GM12878 (cell line): ENCODE results near the gene TRIP4. TPM values are rescaled to one million over a fixed set of nuclear protein-coding genes. Genes with fewer than 3 reads are reported as not detected.

ENCODE experiments used
- ATAC-seq: fragments of 200-7000 bp; cut with Tn5 transposase; 3 replicates; pipeline ENCODE4 v1.9.1; 2020; ENCODE audit warnings: mild to moderate bottlenecking, moderate library complexity
- BruUV-seq: library from RNA; stranded (reverse); fragments of 400-500 nt; replicated peaks from 2 replicates; lab custom pipeline; 2021; lab: Mats Ljungman, UMichigan
- CTCF ChIA-PET: fragments of 300-600 bp; sonication (Branson Sonifier 250); formaldehyde crosslinking; extraction: SDS; loops from one replicate; lab custom pipeline; 2021; ENCODE audit warnings: inconsistent platforms; lab: Yijun Ruan, JAX
- POLR2A ChIA-PET: fragments of 350-600 bp; formaldehyde crosslinking; extraction: SDS; loops from one replicate; lab custom pipeline; 2021; ENCODE audit warnings: inconsistent platforms; lab: Charles Lee
- RAD21 ChIA-PET: fragments of 300-600 bp; sonication (Branson Sonifier 250); formaldehyde crosslinking; loops from one replicate; lab custom pipeline; 2023; ENCODE audit warnings: antibody characterized with exemption; ENCODE audit not compliant: unreplicated experiment; lab: Charles Lee
- SMC1A ChIA-PET: fragments of 300-600 bp; sonication (Branson Sonifier 250); formaldehyde crosslinking; loops from one replicate; lab custom pipeline; 2023; ENCODE audit not compliant: unreplicated experiment, uncharacterized antibody; lab: Charles Lee
- DNase-seq: peaks from one replicate; pipeline ENCODE4 v3.0.0-alpha.2; 2011; ENCODE audit warnings: low read depth, low spot score
- FAIRE-seq: peaks from 3 replicates; lab custom pipeline; 2011; peaks lifted over from hg19 to GRCh38; lab: Jason Lieb, UNC
- H2AFZ ChIP-seq: 2 replicates; pipeline ENCODE4 v1.6.0; 2011; ENCODE audit warnings: low read depth, low read length, control low read depth; ENCODE audit not compliant: control insufficient read depth
- H3K27ac ChIP-seq: 2 replicates; pipeline ENCODE4 v1.5.1; 2011; ENCODE audit warnings: control low read depth; ENCODE audit not compliant: control insufficient read depth, insufficient read depth
- H3K27me3 ChIP-seq, 2 experiments: replicated peaks in 1 of 2; 2 replicates each; pipeline versions ENCODE4 v1.6.0 to v1.6.1; 2011; ENCODE audit warnings: low read length in 1 of 2; ENCODE audit not compliant: control insufficient read depth in 2 of 2, insufficient read depth in 2 of 2
- H3K36me3 ChIP-seq, 2 experiments: 2 replicates each; pipeline ENCODE4 v1.5.1; 2011; ENCODE audit warnings: low read length in 1 of 2; ENCODE audit not compliant: control insufficient read depth in 2 of 2, insufficient read depth in 2 of 2
- H3K4me1 ChIP-seq: 2 replicates; pipeline ENCODE4 v1.6.1; 2011; ENCODE audit warnings: mild to moderate bottlenecking, low read length, moderate library complexity, mixed read lengths; ENCODE audit not compliant: control insufficient read depth, insufficient read depth
- H3K4me2 ChIP-seq: 2 replicates; pipeline ENCODE4 v1.6.0; 2011; ENCODE audit warnings: control low read depth; ENCODE audit not compliant: control insufficient read depth, insufficient read depth
- H3K4me3 ChIP-seq: fragments of 200-600 bp; sonication (generic); 2 replicates; pipeline ENCODE4 v1.5.1; 2016
- H3K79me2 ChIP-seq: 2 replicates; pipeline ENCODE4 v1.6.0; 2011; ENCODE audit warnings: low read length; ENCODE audit not compliant: control insufficient read depth, insufficient read depth
- H3K9ac ChIP-seq: 2 replicates; pipeline ENCODE4 v1.8.0; 2011; ENCODE audit warnings: low read length, control low read depth, mixed read lengths; ENCODE audit not compliant: control insufficient read depth, insufficient read depth
- H3K9me3 ChIP-seq: replicated peaks from 3 replicates; pipeline ENCODE4 v1.5.1; 2011; ENCODE audit warnings: mild to moderate bottlenecking, low read length; ENCODE audit not compliant: control insufficient read depth, insufficient read depth
- H4K20me1 ChIP-seq: 2 replicates; pipeline ENCODE4 v1.6.0; 2011; ENCODE audit not compliant: control insufficient read depth, insufficient read depth
- CEBPB ChIP-seq, 2 experiments: fragments of 150-350 bp in 1 of 2; IDR thresholded peaks; 2 replicates each; pipeline ENCODE4 v1.6.1; 2012 to 2014; ENCODE audit warnings: low read depth in 2 of 2, low read length in 2 of 2, borderline replicate concordance in 1 of 2, inconsistent platforms in 1 of 2
- DPF2 ChIP-seq: fragments of 450-650 bp; IDR thresholded peaks from 2 replicates; pipeline ENCODE4 v1.6.1; 2017; ENCODE audit warnings: mild to moderate bottlenecking
- IKZF1 ChIP-seq: fragments of 450-650 bp; conservative IDR thresholded peaks from 2 replicates; pipeline ENCODE4 v1.6.1; 2017; ENCODE audit warnings: antibody characterized with exemption, mild to moderate bottlenecking
- IRF4 ChIP-seq: IDR thresholded peaks from 2 replicates; pipeline ENCODE4 v1.6.1; 2011; ENCODE audit warnings: low read depth, low read length
- LARP7 ChIP-seq: fragments of 450-650 bp; IDR thresholded peaks from 2 replicates; pipeline ENCODE4 v1.6.1; 2017; ENCODE audit warnings: mild to moderate bottlenecking
- POLR2AphosphoS2 ChIP-seq: IDR thresholded peaks from 2 replicates; pipeline ENCODE4 v1.6.1; 2011; ENCODE audit warnings: low read depth, mild to moderate bottlenecking, low read length, improper control_type of control experiment, moderate library complexity
- POLR2AphosphoS5 ChIP-seq: IDR thresholded peaks from 2 replicates; pipeline ENCODE4 v1.6.1; 2011; ENCODE audit warnings: mild to moderate bottlenecking, low read length, inconsistent platforms
- POU2F2 ChIP-seq: IDR thresholded peaks from 3 replicates; pipeline ENCODE4 v1.6.1; 2011; ENCODE audit warnings: low read depth, mild to moderate bottlenecking, low read length, borderline replicate concordance
- WRNIP1 ChIP-seq: IDR thresholded peaks from 2 replicates; pipeline ENCODE4 v1.6.1; 2011; ENCODE audit warnings: low read depth, low read length, improper control_type of control experiment, borderline replicate concordance
- ZNF622 ChIP-seq: fragments of 450-650 bp; IDR thresholded peaks from 2 replicates; pipeline ENCODE4 v1.6.1; 2017; ENCODE audit warnings: mild to moderate bottlenecking, inconsistent platforms
- WGBS: methylation state at CpG from one replicate; pipeline ENCODE4 v1.1.6; 2016; ENCODE audit warnings: low lambda C conversion rate; ENCODE audit not compliant: insufficient replicate concordance, insufficient coverage; ENCODE audit errors: missing lambda C conversion rate; 5-methylcytosine and 5-hydroxymethylcytosine counted together
- in situ Hi-C: fragments of 300-500 bp; cut with MboI; formaldehyde crosslinking; loops from 9 replicates; pipeline ENCODE4 v1.14.3; 2018; ENCODE audit warnings: mixed read lengths
- intact Hi-C: fragments of 100-400 bp; cut with micrococcal nuclease; formaldehyde crosslinking; loops from one replicate; pipeline ENCODE4 v1.14.2; 2022; ENCODE audit not compliant: unreplicated experiment
- polyA plus RNA-seq, 11 experiments: library from polyadenylated mRNA; depleted of rRNA in 4 of 11; unstranded in 6 of 11; stranded (reverse) in 5 of 11; fragments of >200 nt; fragmentation: Nextera tagmentation in 4 of 11; fragmentation: Illumina TruSeq in 1 of 11; extraction: Ambion mirVana in 4 of 11; extraction: Trizol in 1 of 11; gene quantifications; 1 replicate in 1 of 11; 2 replicates in 10 of 11; pipeline versions ENCODE4 v1.2.1 to v1.2.3, GENCODE V29; 2011 to 2016; ENCODE audit warnings: inconsistent platforms in 2 of 11, missing spikeins in 2 of 11, low read depth in 1 of 11
- total RNA-seq, 4 experiments: library from RNA; depleted of rRNA in 3 of 4; stranded (reverse); fragments of >200 nt in 3 of 4; fragmentation: Illumina TruSeq in 1 of 4; extraction: Trizol in 1 of 4; gene quantifications; 2 replicates each; pipeline versions ENCODE4 v1.2.1 to v1.2.3, GENCODE V29; 2013 to 2021
- TF ChIP-seq, protein P1 (sequence below): fragments of 450-650 bp; IDR thresholded peaks from 2 replicates; pipeline ENCODE4 v1.6.1; 2018; ENCODE audit warnings: borderline replicate concordance, mild to moderate bottlenecking; ENCODE audit not compliant: partially characterized antibody
- TF ChIP-seq, protein P2 (sequence below): fragments of 450-650 bp; IDR thresholded peaks from 2 replicates; pipeline ENCODE4 v1.6.1; 2017; ENCODE audit warnings: low read depth, mild to moderate bottlenecking, moderate library complexity
- TF ChIP-seq, protein P3 (sequence below): fragments of 450-650 bp; IDR thresholded peaks from 2 replicates; pipeline ENCODE4 v1.6.1; 2016; ENCODE audit warnings: mild to moderate bottlenecking

The TRIP4 gene
- total and polyA plus RNA-seq, 10 of the 15 experiments (the other 5 are each of a cell fraction or from before 2014, with no cell fraction given), result 6.4 to 24.5 (median 20.0) TPM

DNA sequence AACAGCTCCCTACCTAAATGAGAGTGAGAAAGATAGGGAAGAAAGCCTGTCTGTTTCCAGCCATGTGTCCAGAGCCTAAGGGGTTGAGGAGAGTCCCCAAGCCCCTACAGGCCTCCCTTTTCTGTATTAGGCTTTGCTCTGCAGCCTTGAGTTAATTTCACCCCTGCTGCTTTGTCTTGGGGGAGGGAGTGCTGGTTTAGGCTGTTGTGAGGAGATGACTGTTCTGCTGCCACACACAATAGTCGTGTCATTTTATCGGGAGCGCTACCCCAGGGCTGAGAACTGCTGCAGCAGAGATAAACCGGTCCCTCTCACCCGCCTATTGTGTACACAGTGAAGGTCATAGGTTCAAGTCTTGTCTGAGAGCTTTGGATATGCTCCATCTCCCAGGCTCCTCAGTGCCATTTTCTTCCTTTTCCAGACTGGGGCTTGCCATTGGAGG lies 74.1 kb downstream of the TRIP4 start:
- peaks cover 65% of the 10 kb centered on the region for H3K79me2 ChIP-seq
- peaks cover 46% of the 10 kb centered on the region for H3K4me1 ChIP-seq
- peak; percentile 47 for ATAC-seq
- ChIA-PET SMC1A (interaction anchor here (0.6 to 3.8 kb wide), 12 partner anchors 8 to 265 kb away, joined by 3 to 24 read pairs (median 4); no protein-coding TSS in a partner anchor), POLR2A (interaction anchor here (1.2 to 1.5 kb wide), 4 partner anchors 31 to 173 kb away, joined by 3 to 6 read pairs (median 4); no protein-coding TSS in a partner anchor), CTCF (interaction anchor here (0.7 kb wide), 1 partner anchor 223 kb away, joined by 3 read pairs; no protein-coding TSS in a partner anchor), RAD21 (interaction anchor here (0.7 to 1.8 kb wide), 8 partner anchors 18 to 350 kb away, joined by 3 to 12 read pairs (median 3); no protein-coding TSS in a partner anchor)
- H2AFZ ChIP-seq, result no peak overlapping the region
- no peak for DNase-seq
- H4K20me1 ChIP-seq, result no peaks in the 10 kb centered on the region
- H3K9ac ChIP-seq, result peak overlapping the region; percentile 67
- H3K9me3 ChIP-seq, result no peaks in the 10 kb centered on the region
- H3K36me3 ChIP-seq, result no peaks in the 10 kb centered on the region
- in situ Hi-C loops, result no loop called here
- H3K4me3 ChIP-seq, result peak overlapping the region; percentile 75
- WGBS, result 3% methylated on average over 5 of the region's 5 CpGs
- 0 out of 2 replicates have a peak, but pooled peaks have one; percentile 17 for TF ChIP-seq POLR2AphosphoS2
- TF ChIP-seq DPF2, result 0 out of 2 replicates have a peak, but pooled peaks have one; percentile 26
- TF ChIP-seq, protein P1, sequence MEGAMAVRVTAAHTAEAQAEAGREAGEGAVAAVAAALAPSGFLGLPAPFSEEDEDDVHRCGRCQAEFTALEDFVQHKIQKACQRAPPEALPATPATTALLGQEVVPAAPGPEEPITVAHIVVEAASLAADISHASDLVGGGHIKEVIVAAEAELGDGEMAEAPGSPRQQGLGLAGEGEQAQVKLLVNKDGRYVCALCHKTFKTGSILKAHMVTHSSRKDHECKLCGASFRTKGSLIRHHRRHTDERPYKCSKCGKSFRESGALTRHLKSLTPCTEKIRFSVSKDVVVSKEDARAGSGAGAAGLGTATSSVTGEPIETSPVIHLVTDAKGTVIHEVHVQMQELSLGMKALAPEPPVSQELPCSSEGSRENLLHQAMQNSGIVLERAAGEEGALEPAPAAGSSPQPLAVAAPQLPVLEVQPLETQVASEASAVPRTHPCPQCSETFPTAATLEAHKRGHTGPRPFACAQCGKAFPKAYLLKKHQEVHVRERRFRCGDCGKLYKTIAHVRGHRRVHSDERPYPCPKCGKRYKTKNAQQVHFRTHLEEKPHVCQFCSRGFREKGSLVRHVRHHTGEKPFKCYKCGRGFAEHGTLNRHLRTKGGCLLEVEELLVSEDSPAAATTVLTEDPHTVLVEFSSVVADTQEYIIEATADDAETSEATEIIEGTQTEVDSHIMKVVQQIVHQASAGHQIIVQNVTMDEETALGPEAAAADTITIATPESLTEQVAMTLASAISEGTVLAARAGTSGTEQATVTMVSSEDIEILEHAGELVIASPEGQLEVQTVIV, result no peak
- TF ChIP-seq ZNF622, result no peak
- TF ChIP-seq IKZF1, result 0 out of 2 replicates have a peak, but pooled peaks have one; percentile 22
- TF ChIP-seq POLR2AphosphoS5, result 0 out of 2 replicates have a peak, but pooled peaks have one; percentile 44
- 0 out of 2 replicates have a peak, but pooled peaks have one; percentile 19 for TF ChIP-seq LARP7
- 0 out of 2 replicates have a peak, but pooled peaks have one; percentile 0 for TF ChIP-seq IRF4
- TF ChIP-seq CEBPB (IDR thresholded peaks at IDR 0.05; ENCODE audit: borderline replicate concordance in 1 of 2, low read depth in 2 of 2, low read length in 2 of 2), result no peak
- TF ChIP-seq, protein P2, sequence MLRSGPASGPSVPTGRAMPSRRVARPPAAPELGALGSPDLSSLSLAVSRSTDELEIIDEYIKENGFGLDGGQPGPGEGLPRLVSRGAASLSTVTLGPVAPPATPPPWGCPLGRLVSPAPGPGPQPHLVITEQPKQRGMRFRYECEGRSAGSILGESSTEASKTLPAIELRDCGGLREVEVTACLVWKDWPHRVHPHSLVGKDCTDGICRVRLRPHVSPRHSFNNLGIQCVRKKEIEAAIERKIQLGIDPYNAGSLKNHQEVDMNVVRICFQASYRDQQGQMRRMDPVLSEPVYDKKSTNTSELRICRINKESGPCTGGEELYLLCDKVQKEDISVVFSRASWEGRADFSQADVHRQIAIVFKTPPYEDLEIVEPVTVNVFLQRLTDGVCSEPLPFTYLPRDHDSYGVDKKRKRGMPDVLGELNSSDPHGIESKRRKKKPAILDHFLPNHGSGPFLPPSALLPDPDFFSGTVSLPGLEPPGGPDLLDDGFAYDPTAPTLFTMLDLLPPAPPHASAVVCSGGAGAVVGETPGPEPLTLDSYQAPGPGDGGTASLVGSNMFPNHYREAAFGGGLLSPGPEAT, result 0 out of 2 replicates have a peak, but pooled peaks have one; percentile 12
- TF ChIP-seq, protein P3, sequence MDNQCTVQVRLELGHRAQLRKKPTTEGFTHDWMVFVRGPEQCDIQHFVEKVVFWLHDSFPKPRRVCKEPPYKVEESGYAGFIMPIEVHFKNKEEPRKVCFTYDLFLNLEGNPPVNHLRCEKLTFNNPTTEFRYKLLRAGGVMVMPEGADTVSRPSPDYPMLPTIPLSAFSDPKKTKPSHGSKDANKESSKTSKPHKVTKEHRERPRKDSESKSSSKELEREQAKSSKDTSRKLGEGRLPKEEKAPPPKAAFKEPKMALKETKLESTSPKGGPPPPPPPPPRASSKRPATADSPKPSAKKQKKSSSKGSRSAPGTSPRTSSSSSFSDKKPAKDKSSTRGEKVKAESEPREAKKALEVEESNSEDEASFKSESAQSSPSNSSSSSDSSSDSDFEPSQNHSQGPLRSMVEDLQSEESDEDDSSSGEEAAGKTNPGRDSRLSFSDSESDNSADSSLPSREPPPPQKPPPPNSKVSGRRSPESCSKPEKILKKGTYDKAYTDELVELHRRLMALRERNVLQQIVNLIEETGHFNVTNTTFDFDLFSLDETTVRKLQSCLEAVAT, result peak; percentile 56; the same call in 1 of the 2 replicates
- TF ChIP-seq WRNIP1, result no peak
- TF ChIP-seq POU2F2, result no peak; the same call in 2 of the 3 replicates
- no TSS peak for BruUV-seq
- peak overlapping the region; percentile 79 for H3K27ac ChIP-seq
- FAIRE-seq, result no peak
- intact Hi-C loops, result loop anchor here (2.0 to 5.0 kb wide), 3 partner anchors 31 to 161 kb away; partner anchors contain the start of gene TRIP4
- no peaks in the 10 kb centered on the region for H3K27me3 ChIP-seq
- H3K4me2 ChIP-seq, result peak overlapping the region; percentile 90
